NCI-H345 (cell line): Measurements from ENCODE around the gene APMAP.
"Not testable (repeated sequence)": the region's sequence is repeated elsewhere in the genome, so short reads cannot be mapped to it uniquely, and the experiment has no call there.

Experiments
- DNase-seq: peaks from one replicate; lab custom pipeline; 2025; lab: John Stamatoyannopoulos, UW

The APMAP gene

DNA sequence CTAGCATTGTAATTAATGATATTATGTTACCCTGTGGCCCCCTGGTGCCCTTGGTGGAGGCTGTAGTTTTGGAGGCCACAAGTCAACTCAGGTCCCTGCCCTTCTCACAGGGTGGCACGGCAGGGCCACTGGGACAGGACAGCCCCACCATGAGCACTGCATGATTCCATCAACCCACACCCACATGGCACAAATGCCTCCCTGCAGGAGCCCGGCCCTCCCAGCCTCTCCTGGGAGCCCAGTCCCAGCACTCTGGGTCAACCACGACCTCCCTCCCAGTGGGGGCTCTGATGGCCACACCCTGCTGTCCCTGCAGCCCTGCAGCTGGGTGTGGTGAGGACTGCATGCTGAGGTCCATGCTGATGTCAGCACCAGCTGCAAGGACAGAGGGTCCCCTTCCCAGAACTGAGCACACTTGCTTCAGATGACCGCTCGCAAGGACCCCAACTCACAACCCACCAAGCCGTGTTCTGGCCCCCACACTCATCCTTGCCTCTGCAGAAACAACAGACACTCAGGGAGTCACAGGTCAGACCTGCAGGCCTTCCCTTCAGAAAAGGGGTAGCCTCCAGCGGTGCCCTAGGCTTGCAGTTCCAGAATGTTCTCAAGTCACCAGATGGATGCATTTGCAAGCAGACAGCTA is 59.2 kb downstream of the APMAP start:
- DNase-seq, result no peak

GRCh38 chr20:24931893-24932292 is 60.7 kb downstream of the APMAP start:
- not testable (repeated sequence) for DNase-seq

DNA sequence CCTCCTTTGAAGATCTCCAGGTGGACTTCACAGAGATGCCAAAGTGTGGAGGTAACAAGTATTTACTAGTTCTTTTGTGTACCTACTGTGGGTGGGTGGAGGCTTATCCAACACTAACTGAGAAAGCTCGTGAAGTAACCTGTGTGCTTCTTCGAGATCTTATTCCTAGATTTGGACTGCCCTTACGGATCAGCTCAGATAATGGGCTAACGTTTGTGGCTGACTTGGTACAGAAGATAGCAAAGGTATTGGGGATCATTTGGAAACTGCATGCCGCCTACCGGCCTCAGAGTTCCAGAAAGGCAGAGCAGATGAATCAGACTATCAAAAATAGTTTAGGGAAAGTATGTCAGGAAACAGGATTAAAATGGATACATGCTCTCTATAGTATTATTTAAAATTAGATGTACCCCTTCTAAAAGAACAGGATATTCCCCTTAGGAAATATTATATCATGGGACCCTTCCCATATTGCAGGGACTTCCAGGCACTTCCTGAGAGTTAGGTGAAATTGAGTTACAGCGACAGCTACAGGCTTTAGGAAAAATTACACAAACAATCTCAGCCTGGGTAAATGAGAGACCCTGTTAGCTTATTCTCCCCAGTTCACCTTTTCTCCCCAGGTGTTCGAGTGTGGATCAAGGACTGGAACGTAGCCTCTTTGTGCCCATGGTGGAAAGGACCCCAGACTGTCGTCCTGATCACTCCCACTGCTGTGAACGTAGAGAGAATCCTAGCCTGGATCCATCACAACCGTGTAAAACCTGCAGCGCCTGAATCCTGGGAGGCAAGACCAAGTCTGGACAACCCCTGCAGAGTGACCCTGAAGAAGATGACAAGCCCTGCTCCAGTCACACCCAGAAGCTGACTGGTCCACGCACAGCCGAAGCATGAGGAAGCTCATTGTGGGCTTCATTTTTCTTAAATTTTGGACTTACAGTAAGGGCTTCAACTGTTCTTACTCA is 61.5 kb downstream of the APMAP start:
- peak; percentile 33 for DNase-seq

DNA sequence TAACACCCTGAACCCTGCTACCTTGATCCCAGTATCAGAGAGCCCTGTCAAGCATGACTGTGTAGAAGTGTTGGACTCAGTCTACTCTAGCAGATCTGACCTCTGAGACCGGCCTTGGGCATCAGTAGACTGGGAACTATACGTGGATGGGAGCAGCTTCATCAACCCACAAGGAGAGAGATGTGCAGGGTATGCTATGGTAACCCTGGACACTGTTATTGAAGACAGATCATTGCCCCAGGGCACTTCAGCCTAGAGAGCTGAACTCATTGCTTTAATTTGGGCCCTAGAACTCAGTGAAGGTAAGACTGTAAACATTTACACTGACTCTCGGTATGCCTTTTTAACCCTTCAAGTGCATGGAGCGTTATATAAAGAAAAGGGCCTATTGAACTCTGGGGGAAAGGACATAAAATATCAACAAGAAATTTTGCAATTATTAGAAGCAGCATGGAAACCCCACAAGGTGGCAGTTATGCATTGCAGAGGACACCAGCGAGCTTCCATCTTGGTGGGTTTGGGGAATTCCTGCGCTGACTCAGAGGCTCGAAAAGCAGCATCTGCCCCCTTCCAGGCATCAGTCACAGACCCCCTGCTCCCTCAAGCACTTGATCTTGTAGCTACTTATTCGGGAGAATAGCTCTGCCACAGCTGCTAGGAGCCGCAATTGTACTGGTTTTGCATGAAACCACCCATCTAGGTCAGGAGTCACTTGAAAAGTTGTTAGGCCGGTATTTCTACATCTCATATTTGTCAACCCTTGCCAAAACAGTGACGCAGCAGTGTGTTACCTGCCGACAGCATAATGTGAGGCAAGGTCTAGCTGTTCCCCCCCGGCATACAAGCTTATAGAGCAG is 62.5 kb downstream of the APMAP start:
- peak; percentile 97 for DNase-seq

DNA sequence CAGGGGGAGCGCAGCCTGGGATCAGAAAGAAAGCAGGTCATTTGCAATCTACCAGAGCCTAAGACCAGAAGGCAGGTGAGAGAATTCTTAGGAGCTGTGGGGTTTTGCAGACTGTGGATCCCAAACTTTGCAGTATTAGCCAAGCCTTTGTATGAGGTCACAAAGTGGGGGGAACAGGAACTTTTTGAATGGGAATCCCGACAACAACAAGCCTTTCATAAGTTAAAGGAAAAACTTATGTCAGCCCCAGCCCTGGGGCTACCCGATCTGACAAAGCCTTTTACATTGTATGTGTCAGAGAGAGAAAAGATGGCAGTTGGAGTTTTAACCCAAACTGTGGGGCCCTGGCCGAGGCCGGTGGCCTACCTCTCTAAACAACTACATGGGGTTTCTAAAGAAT is 63.3 kb downstream of the APMAP start:
- DNase-seq, result not testable (repeated sequence)

- not testable (repeated sequence) for DNase-seq
These were observed 71.8 kb downstream of the APMAP start for GRCh38 chr20:24920706-24921105.

- DNase-seq, result not testable (repeated sequence)
These were observed 72.9 kb downstream of the APMAP start for GRCh38 chr20:24919665-24920064.

DNA sequence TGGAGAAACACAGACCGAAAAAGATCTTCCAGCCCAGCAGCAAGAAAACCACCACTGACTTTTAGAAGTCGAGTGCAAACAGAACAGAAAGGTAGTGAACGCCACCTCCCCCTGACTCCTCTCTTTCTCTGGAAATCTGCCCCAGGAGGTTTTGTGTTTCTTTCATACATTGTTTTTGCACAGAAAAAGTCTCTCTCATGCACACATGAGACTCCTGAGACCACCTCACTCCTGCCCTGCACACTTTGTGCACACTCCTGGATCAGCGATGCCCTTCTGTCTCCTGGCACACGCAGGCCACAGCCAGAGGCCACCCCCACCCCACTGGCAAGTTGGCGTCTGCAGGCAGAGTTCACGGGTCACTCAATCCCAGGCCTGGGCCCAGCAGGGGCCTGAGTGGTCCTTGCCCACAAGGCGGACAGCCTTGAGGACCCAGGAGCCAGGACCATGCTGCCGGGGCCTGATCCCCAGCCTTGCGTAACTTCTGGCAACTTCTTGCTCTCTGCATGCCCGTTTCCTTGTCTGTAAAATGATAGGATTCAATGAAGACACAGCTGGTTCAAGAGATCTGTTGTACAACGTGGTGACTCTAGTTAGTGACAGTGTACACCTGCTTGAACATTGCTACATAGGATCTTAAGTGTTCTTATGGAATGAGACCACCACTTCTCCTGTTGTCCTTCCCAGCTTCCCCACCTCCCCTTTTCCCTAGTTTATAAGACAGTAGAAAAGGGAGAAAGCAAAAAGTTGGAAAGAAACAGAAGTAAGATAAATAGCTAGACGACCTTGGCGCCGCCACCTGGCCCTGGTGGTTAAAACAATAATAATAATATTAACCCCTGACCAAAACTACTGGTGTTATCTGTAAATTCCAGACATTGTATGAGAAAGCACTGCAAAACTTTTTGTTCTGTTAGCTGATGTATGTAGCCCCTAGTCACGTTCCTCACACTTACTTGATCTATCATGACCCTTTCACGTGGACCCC is 73.7 kb downstream of the APMAP start:
- no peak for DNase-seq

DNA sequence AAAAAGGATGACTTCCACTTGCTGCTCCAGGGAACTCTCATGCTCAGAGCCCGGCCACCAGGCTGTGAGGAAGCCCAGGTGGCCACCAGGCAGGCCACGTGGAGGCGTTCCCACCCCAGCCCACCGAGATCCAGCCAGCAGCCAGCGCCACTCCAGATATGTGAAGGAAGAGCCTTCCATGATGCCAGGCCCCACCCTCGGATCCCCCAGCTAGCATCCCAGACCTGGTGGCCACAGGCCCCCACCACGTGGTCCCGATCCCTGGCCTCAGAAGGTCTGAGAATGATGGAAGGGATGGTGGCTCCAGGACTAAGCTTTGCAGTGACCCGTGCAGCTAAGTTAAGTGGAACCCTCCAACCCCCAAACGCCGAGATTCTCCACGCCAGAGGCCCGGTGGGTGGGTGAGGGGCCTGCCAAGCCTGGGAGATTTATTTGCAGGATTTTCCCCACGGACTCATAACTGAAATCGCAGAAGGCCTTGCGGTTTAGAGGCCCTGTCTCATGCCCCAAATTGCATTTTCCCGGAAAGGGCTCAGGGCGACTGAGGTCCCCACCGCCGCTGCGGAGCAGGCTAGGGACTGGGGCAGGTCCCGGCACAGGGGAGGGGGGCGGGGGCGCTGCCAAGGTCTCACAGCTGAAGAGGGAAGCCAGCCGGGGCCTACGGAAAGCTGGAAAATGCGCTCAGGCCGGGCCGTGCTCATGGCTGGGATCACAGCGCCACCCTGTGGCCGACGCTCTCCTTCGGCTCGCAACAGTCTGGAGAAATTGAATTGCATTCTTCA is 74.6 kb downstream of the APMAP start:
- peak; percentile 80 for DNase-seq

DNA sequence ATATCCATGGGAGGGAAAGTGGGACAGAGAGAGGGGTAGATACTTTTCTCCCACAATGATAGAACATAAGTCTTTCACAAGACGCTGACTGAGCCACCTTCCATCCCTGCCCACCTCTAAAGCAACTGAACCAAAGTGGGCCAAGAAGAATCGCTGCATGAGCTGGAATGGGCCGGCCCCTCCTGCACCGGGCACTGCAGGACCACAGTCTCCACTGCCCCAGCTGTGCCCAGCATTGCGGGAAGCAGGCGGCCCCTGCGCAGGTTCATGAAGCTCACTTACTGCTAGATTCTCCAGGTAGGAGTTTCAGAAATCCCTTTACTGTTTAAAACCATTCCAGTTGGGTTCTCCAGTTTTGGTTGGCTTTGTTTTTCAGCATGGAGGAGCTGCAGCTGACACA is 75.5 kb downstream of the APMAP start:
- no peak for DNase-seq

DNA sequence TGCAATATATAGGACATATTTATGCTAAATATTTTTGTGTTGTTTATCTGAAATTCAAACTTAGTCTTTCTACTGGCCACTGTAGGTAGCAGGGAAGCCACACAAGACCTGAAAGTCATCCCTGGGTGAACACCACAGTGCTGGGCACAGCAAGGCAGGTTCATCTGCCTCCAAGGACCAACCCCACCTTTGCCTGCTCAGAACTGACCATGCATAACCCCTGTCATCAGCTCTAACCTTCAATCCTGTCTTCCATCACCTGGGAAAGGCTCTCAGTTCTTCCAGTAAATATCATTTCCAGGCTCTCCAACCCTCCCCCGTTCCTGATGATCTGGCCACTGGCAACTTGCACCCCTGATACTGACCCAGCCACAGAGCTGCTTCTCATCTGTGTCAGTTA is 76.1 kb downstream of the APMAP start:
- DNase-seq, result no peak

GRCh38 chr20:24915892-24916291 is 76.7 kb downstream of the APMAP start:
- DNase-seq, result no peak

GRCh38 chr20:24915440-24915839 is 77.1 kb downstream of the APMAP start:
- no peak for DNase-seq

DNA sequence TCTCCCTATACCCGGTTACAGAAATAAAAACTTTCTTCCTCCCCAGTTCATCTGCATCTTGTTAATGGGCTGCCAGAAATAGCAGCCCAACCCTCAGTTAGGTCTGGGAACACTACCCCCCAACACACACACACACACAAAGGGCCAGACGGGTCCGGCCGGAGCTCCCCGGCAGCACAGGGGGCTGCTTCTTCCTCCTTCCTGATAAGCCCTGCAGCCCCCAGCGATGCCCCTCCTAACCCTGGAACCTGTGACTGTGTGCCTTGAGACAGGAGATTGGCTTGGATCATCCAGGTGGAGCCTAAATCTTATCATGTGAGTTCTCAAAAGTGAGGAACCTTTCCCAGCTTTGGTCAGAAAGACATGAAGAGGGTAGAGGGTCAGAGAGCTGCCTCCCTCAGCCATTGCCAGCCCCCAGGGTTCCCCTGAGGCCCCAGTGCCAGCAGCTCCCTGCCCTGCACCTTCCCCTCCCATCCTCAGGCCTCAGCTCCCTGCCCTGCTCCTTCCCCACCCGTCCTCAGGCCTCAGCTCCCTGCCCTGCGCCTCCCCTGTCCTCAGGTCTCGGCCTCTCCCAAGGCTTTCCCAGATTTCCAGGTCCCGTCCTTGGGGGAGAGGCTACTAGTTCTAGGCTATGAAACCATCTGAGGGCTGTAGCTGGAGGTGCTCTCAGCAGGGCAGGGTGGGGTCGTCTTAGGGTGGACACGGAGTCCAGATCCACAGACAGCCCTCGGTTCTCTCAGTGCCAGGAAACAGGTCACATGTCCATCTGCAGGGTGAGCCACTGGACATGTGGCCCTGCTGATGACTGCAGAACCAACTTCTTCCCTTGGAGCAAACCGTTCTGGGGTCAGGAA is 77.9 kb downstream of the APMAP start:
- DNase-seq, result no peak

DNA sequence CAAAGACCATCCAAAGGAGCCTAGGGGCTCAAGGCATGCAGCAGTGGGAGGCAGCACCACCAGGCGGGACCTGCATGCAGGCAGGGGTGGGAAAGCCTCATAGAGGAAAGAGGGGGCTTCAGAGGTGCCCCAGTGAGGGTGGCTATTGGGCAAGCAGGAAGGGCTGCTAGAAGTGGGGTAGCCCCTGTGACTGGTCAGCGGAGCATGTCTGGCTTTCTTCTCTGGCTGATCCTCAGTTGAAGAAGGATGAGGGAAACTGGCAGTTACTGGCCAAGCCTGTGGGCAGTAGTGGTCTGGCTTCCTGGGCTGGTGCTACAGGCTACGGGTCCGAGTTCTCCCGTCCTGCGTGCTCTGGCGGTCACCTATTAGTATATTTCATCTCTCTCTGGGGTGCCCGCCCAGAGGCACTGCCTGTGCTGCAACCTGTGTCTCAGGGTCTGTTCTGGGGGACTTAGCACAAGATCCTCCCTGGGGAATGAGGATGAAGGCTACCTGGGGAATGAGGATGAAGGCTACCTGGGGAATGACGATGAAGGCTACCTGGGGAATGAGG is 79.4 kb downstream of the APMAP start:
- DNase-seq, result no peak
